H1 (cell line): ENCODE data around the gene HSDL2.

Source experiments
- CEBPB ChIP-seq: IDR thresholded peaks from 2 replicates; pipeline ENCODE4 v1.6.1; 2012; ENCODE audit warnings: low read depth, low read length
- RFX5 ChIP-seq: IDR thresholded peaks from 2 replicates; pipeline ENCODE4 v1.6.1; 2011; ENCODE audit warnings: low read depth, low read length, improper control_type of control experiment, borderline replicate concordance
- TF ChIP-seq, protein P1 (sequence below): IDR thresholded peaks from 2 replicates; pipeline ENCODE4 v1.6.1; 2011; ENCODE audit warnings: low read length, improper control_type of control experiment
- TF ChIP-seq, protein P2 (sequence below), 3 experiments: IDR thresholded peaks; 1 replicate in 2 of 3; 2 replicates in 1 of 3; pipeline versions ENCODE4 v1.5.1 to v1.6.1; 2011; ENCODE audit warnings: low read length in 3 of 3, mild to moderate bottlenecking in 3 of 3, inconsistent platforms in 2 of 3, low read depth in 1 of 3, moderate library complexity in 1 of 3; ENCODE audit not compliant: insufficient read depth in 1 of 3; ENCODE audit errors: control extremely low read depth in 1 of 3

DNA sequence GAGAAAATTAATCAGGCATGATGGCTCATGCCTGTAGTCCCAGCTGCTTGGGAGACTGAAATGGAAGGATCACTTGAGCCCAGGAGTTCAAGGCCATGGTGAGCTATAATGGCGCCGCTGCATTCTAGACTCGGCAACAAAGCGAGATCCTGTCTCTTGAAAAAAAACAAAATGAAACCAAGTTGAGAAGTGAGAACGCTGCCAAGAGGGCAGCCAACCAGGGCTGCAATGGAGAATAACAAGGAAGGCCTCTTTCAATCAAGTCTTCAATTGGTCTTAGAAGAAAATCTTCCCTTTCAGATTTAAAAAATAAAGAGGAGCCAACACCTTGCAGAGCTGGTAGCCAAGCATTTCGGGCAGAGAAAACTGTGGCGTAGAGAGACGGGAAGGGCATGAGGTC lies 121.4 kb downstream of the HSDL2 start:
- no peak for TF ChIP-seq CEBPB
- TF ChIP-seq, protein P1, sequence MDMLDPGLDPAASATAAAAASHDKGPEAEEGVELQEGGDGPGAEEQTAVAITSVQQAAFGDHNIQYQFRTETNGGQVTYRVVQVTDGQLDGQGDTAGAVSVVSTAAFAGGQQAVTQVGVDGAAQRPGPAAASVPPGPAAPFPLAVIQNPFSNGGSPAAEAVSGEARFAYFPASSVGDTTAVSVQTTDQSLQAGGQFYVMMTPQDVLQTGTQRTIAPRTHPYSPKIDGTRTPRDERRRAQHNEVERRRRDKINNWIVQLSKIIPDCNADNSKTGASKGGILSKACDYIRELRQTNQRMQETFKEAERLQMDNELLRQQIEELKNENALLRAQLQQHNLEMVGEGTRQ, result no peak
- no peak for TF ChIP-seq RFX5
- TF ChIP-seq, protein P2, sequence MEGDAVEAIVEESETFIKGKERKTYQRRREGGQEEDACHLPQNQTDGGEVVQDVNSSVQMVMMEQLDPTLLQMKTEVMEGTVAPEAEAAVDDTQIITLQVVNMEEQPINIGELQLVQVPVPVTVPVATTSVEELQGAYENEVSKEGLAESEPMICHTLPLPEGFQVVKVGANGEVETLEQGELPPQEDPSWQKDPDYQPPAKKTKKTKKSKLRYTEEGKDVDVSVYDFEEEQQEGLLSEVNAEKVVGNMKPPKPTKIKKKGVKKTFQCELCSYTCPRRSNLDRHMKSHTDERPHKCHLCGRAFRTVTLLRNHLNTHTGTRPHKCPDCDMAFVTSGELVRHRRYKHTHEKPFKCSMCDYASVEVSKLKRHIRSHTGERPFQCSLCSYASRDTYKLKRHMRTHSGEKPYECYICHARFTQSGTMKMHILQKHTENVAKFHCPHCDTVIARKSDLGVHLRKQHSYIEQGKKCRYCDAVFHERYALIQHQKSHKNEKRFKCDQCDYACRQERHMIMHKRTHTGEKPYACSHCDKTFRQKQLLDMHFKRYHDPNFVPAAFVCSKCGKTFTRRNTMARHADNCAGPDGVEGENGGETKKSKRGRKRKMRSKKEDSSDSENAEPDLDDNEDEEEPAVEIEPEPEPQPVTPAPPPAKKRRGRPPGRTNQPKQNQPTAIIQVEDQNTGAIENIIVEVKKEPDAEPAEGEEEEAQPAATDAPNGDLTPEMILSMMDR (IDR thresholded peaks at IDR 0.05; ENCODE audit: control extremely low read depth in 1 of 3, insufficient read depth in 1 of 3, low read depth in 1 of 3, low read length in 3 of 3), result no peak
